OCI-LY7 (cell line): ENCODE measurements around the gene BACH2. TPM values are rescaled to one million over a fixed set of nuclear protein-coding genes. Genes with fewer than 3 reads are reported as not detected.
A peak's percentile ranks its signal among the peaks of the same experiment; 100 is the strongest.

Source experiments
- BruUV-seq: library from RNA; stranded (reverse); fragments of 400-500 nt; replicated peaks from 2 replicates; lab custom pipeline; 2021; lab: Mats Ljungman, UMichigan
- CTCF ChIA-PET: fragments of 300-600 bp; sonication (Branson Sonifier 250); formaldehyde crosslinking; loops from one replicate; lab custom pipeline; 2022; ENCODE audit warnings: antibody characterized with exemption; ENCODE audit not compliant: unreplicated experiment; lab: Charles Lee
- POLR2A ChIA-PET: fragments of 300-600 bp; sonication (Branson Sonifier 250); formaldehyde crosslinking; loops from one replicate; lab custom pipeline; 2022; ENCODE audit warnings: antibody characterized with exemption; lab: Charles Lee
- DNase-seq: peaks from one replicate; pipeline ENCODE4 v3.0.0-alpha.2; 2015; ENCODE audit warnings: low spot score
- H2AFZ ChIP-seq: fragments of 200-600 bp; sonication (generic), shearing (Covaris generic); 2 replicates; pipeline ENCODE4 v1.6.1; 2014; ENCODE audit warnings: mild to moderate bottlenecking, antibody characterized with exemption, low read length, moderate library complexity
- H3K27ac ChIP-seq: fragments of 200-600 bp; sonication (generic); 2 replicates; pipeline ENCODE4 v1.5.1; 2014; ENCODE audit warnings: mixed run types, low read depth, mild to moderate bottlenecking, moderate library complexity, low read length, inconsistent platforms; ENCODE audit not compliant: poor library complexity, severe bottlenecking
- H3K36me3 ChIP-seq: fragments of 200-600 bp; sonication (generic); 2 replicates; pipeline ENCODE4 v1.6.1; 2014; ENCODE audit warnings: mild to moderate bottlenecking, antibody characterized with exemption, low read length, moderate library complexity, mixed read lengths; ENCODE audit not compliant: insufficient read depth
- H3K4me1 ChIP-seq: fragments of 200-600 bp; sonication (generic); 2 replicates; pipeline ENCODE4 v1.5.1; 2014; ENCODE audit warnings: mild to moderate bottlenecking, low read length; ENCODE audit not compliant: insufficient read depth, poor library complexity, severe bottlenecking
- H3K4me2 ChIP-seq: fragments of 200-600 bp; sonication (generic); 2 replicates; pipeline ENCODE4 v1.6.1; 2014; ENCODE audit warnings: mild to moderate bottlenecking, low read length
- H3K4me3 ChIP-seq: fragments of 200-600 bp; sonication (generic); 2 replicates; pipeline ENCODE4 v1.5.1; 2014; ENCODE audit warnings: mild to moderate bottlenecking, low read depth, low read length; ENCODE audit not compliant: poor library complexity, severe bottlenecking
- H3K79me2 ChIP-seq: fragments of 200-600 bp; sonication (generic); 2 replicates; pipeline ENCODE4 v1.6.1; 2016; ENCODE audit warnings: low read depth, mild to moderate bottlenecking, low read length, moderate library complexity, mixed read lengths; ENCODE audit not compliant: insufficient read depth
- H3K9me2 ChIP-seq: fragments of 200-600 bp; sonication (generic); 2 replicates; pipeline ENCODE4 v1.6.1; 2016; ENCODE audit warnings: mild to moderate bottlenecking, low read length, mixed read lengths; ENCODE audit not compliant: insufficient read depth
- H3K9me3 ChIP-seq: fragments of 200-600 bp; sonication (generic); 2 replicates; pipeline ENCODE4 v1.6.1; 2014; ENCODE audit warnings: mild to moderate bottlenecking, mixed run types, low read length, mixed read lengths
- H4K20me1 ChIP-seq: fragments of 200-600 bp; sonication (generic); 2 replicates; pipeline ENCODE4 v1.6.1; 2014; ENCODE audit warnings: mild to moderate bottlenecking, antibody characterized with exemption, low read length, moderate library complexity, mixed read lengths; ENCODE audit not compliant: insufficient read depth
- CTCF ChIP-seq: fragments of 200-600 bp; sonication (generic); conservative IDR thresholded peaks from 2 replicates; pipeline ENCODE4 v1.5.1; 2014; ENCODE audit warnings: mild to moderate bottlenecking, antibody characterized with exemption, low read length, moderate library complexity, mixed read lengths
- EZH2phosphoT487 ChIP-seq: fragments of 200-600 bp; sonication (generic); IDR thresholded peaks from 2 replicates; pipeline ENCODE4 v1.6.1; 2018; ENCODE audit warnings: low read depth, borderline replicate concordance, mild to moderate bottlenecking, mixed run types, antibody characterized with exemption, low read length, moderate library complexity, mixed read lengths
- intact Hi-C: fragments of 100-400 bp; cut with micrococcal nuclease; formaldehyde crosslinking; loops from one replicate; pipeline ENCODE4 v1.10.0; 2022; ENCODE audit not compliant: unreplicated experiment
- total RNA-seq, 2 experiments: library from RNA; depleted of rRNA in 1 of 2; stranded (reverse); fragments of >200 nt in 1 of 2; shearing (Covaris generic) in 1 of 2; gene quantifications; 2 replicates each; pipeline ENCODE4 v1.2.3, GENCODE V29; 2014 to 2022

BACH2 gene
- total RNA-seq, 2 experiments from 2014 or later, result 92.0 to 163 TPM

GRCh38 chr6:90229331-90230010 is 67.2 kb downstream of the BACH2 start:
- no peak overlapping the region for H3K27ac ChIP-seq
- no peak overlapping the region for H3K4me2 ChIP-seq
- no TSS peak for BruUV-seq
- POLR2A ChIA-PET, result no interaction called here
- H3K36me3 ChIP-seq, result peaks cover 97% of the 10 kb centered on the region
- no peaks in the 10 kb centered on the region for H3K9me2 ChIP-seq
- no peaks in the 10 kb centered on the region for H3K4me1 ChIP-seq
- CTCF ChIA-PET, result no interaction called here
- H4K20me1 ChIP-seq, result 0 out of 2 replicates have a peak, but pooled peaks cover 7% of the 10 kb centered on the region
- DNase-seq, result no peak
- no peaks in the 10 kb centered on the region for H3K9me3 ChIP-seq
- no peak overlapping the region for H2AFZ ChIP-seq
- no peak for TF ChIP-seq CTCF
- no peak for TF ChIP-seq EZH2phosphoT487
- intact Hi-C loops, result no loop called here
- H3K79me2 ChIP-seq, result peaks cover 88% of the 10 kb centered on the region
- H3K4me3 ChIP-seq, result no peak overlapping the region

- peaks cover 4% of the 10 kb centered on the region for H3K4me1 ChIP-seq
These were observed 69.0 kb downstream of the BACH2 start for GRCh38 chr6:90227673-90228072.

More at GRCh38 chr6:90227673-90228072, 69.0 kb downstream of the BACH2 start:
- 0 out of 2 replicates have a peak, but pooled peaks cover 7% of the 10 kb centered on the region for H4K20me1 ChIP-seq
- H3K9me3 ChIP-seq, result peaks cover 17% of the 10 kb centered on the region
- H3K36me3 ChIP-seq, result peaks cover 97% of the 10 kb centered on the region
- TF ChIP-seq EZH2phosphoT487 (no peak), CTCF (no peak)
- no peak overlapping the region for H2AFZ ChIP-seq
- no peak overlapping the region for H3K27ac ChIP-seq
- DNase-seq, result no peak
- no peak overlapping the region for H3K4me2 ChIP-seq
- H3K9me2 ChIP-seq, result no peaks in the 10 kb centered on the region
- no peak overlapping the region for H3K4me3 ChIP-seq
- BruUV-seq, result TSS peak; percentile 9
- intact Hi-C loops, result no loop called here
- ChIA-PET POLR2A (interaction anchor here (1.0 kb wide), 1 partner anchor 26 kb away, joined by 3 read pairs; no protein-coding TSS in a partner anchor), CTCF (no interaction called here)
- H3K79me2 ChIP-seq, result peaks cover 91% of the 10 kb centered on the region
